ENCODE data around the gene TLR1. TPM values are rescaled to one million over a fixed set of nuclear protein-coding genes. Genes with fewer than 3 reads are reported as not detected.

Gene TLR1
- polyA plus RNA-seq, 3 donors: 49.8 to 117 (median 62.2) TPM

- H3K4me3 Mint-ChIP-seq: no peak overlapping the region
These were observed 13.9 kb upstream of the TLR1 start for GRCh38 chr4:38818441-38818976.

More at GRCh38 chr4:38818441-38818976, 13.9 kb upstream of the TLR1 start:
- peaks cover 8 to 13% (median 9%) of the 10 kb centered on the region in 7 donors for H3K9me3 Mint-ChIP-seq
- Histone ChIP-seq H2AFZ (ENCODE audit: insufficient read depth, low read depth, low read length, poor library complexity, severe bottlenecking) (no peak overlapping the region), H3K4me2 (replicated peaks; ENCODE audit: extremely low read depth, low read length, poor library complexity, severe bottlenecking) (no peak overlapping the region), H3K4me3 (replicated peaks in 1 of 3; ENCODE audit: low read depth in 2 of 3, low read length in 3 of 3) (no peak overlapping the region), H3K27me3 (ENCODE audit: control insufficient read depth in 2 of 2, insufficient read depth in 2 of 2, low read length in 2 of 2) (no peaks in the 10 kb centered on the region), H3K4me1 (ENCODE audit: control insufficient read depth in 1 of 2, insufficient read depth in 2 of 2, low read length in 2 of 2) (peaks cover 41 to 54% of the 10 kb centered on the region in 2 donors), H4K20me1 (ENCODE audit: insufficient read depth, low read length) (no peaks in the 10 kb centered on the region), H3K36me3 (replicated peaks in 1 of 2; ENCODE audit: control insufficient read depth in 1 of 2, insufficient read depth in 2 of 2, low read length in 2 of 2) (peaks cover 3 to 11% of the 10 kb centered on the region in 2 donors), H3K9ac (ENCODE audit: insufficient read depth, low read length, poor library complexity, severe bottlenecking) (no peak overlapping the region), H3K27ac (ENCODE audit: low read depth in 1 of 2, low read length in 2 of 2) (peak overlapping the region in 1 of 2 donors; percentile 35), H3K9me3 (replicated peaks in 1 of 2; ENCODE audit: control insufficient read depth in 1 of 2, insufficient read depth in 1 of 2, low read length in 2 of 2) (peaks cover 10% of the 10 kb centered on the region in 2 donors), H3K79me2 (ENCODE audit: insufficient read depth, low read length) (no peaks in the 10 kb centered on the region)
- intact Hi-C loops (cut with micrococcal nuclease): no loop called here
- peak in 1 of 3 donors; percentile 8 for DNase-seq
- H3K36me3 Mint-ChIP-seq: peaks cover 14 to 20% of the 10 kb centered on the region in 2 donors
- H3K27ac Mint-ChIP-seq: peak overlapping the region in 6 of 7 donors; percentile 14 to 73 (median 44)
- H3K4me1 Mint-ChIP-seq: peaks cover 59% of the 10 kb centered on the region
- peaks cover 0 to 2% (median 0%) of the 10 kb centered on the region in 3 donors for H3K27me3 Mint-ChIP-seq (ENCODE audit: low read depth in 3 of 3)
- no CpG with 5 or more reads among the region's 5 CpGs for WGBS (ENCODE audit: insufficient coverage)
- TF ChIP-seq CTCF (IDR thresholded peaks at IDR 0.05): no peak

All from CD14-positive monocyte (primary cell).